GM19023 (cell line): ENCODE measurements around the gene COQ10A.
"Not testable (repeated sequence)": the region's sequence is repeated elsewhere in the genome, so short reads cannot be mapped to it uniquely, and the experiment has no call there.

ENCODE experiments used
- ATAC-seq: cut with Tn5 transposase; IDR thresholded peaks from one replicate; pipeline ENCODE4 v1.9.1; 2021; ENCODE audit warnings: mild to moderate bottlenecking, moderate library complexity; ENCODE audit not compliant: unreplicated experiment

Gene COQ10A

GRCh38 chr12:56274299-56274698 lies 7.6 kb downstream of the COQ10A start:
- no peak for ATAC-seq

- no peak for ATAC-seq
These were observed 12.2 kb downstream of the COQ10A start for GRCh38 chr12:56278905-56279304.

- ATAC-seq: no peak
These were observed 14.1 kb downstream of the COQ10A start for GRCh38 chr12:56280849-56281248.

GRCh38 chr12:56282030-56282429 lies 15.3 kb downstream of the COQ10A start:
- no peak for ATAC-seq

- no peak for ATAC-seq
These were observed 15.8 kb downstream of the COQ10A start for GRCh38 chr12:56282579-56282978.

- ATAC-seq: not testable (repeated sequence)
These were observed 17.5 kb downstream of the COQ10A start for GRCh38 chr12:56284263-56284662.

GRCh38 chr12:56286044-56286830 lies 19.5 kb downstream of the COQ10A start:
- ATAC-seq: no peak

- ATAC-seq: no peak
These were observed 22.1 kb downstream of the COQ10A start for GRCh38 chr12:56288705-56289387.

GRCh38 chr12:56293795-56294194 lies 27.1 kb downstream of the COQ10A start:
- ATAC-seq: no peak

GRCh38 chr12:56296295-56296694 lies 29.6 kb downstream of the COQ10A start:
- no peak for ATAC-seq

- no peak for ATAC-seq
These were observed 30.7 kb downstream of the COQ10A start for GRCh38 chr12:56297400-56297799.

- no peak for ATAC-seq
These were observed 32.1 kb downstream of the COQ10A start for GRCh38 chr12:56298828-56299227.

GRCh38 chr12:56299308-56299852 lies 32.6 kb downstream of the COQ10A start:
- ATAC-seq: peak; percentile 2

- peak; percentile 94 for ATAC-seq
These were observed 33.3 kb downstream of the COQ10A start, which contains the start of gene CS for GRCh38 chr12:56299853-56300643. TSS of gene CS (minus strand) at chr12:56300330. CDS start at chr12:56300201, 129 bp downstream.

GRCh38 chr12:56300644-56301464 lies 34.1 kb downstream of the COQ10A start:
- ATAC-seq: no peak

- ATAC-seq: no peak
These were observed 37.5 kb downstream of the COQ10A start for GRCh38 chr12:56304276-56304675.

- ATAC-seq: no peak
These were observed 38.3 kb downstream of the COQ10A start for GRCh38 chr12:56304872-56305590.

- no peak for ATAC-seq
These were observed 40.7 kb downstream of the COQ10A start for GRCh38 chr12:56307221-56307965.

GRCh38 chr12:56308714-56309113 lies 42.0 kb downstream of the COQ10A start:
- no peak for ATAC-seq
